ENCODE data around the gene AASS.

DNA sequence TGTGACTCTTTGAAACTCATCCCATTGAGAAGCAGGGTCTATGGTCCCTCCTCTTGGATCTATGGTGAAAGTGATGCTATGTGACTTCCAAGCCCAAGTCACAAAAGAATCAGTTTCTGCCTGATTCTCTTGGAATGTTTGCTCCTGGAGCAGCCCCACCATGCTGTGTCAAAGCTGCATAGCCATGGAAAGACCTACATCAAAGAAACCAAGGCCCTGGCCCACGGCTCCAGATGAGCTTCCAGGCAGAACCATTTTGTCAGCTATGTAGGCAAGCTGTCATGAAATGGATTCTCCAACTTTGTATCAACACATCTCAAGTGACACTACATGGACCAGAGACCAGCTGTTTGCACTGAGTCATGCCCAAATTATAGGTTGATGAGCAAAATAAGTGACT lies 77.0 kb downstream of the AASS start:
- no peak for TF ChIP-seq POLR2A (IDR thresholded peaks at IDR 0.05)
- TF ChIP-seq, protein P1, sequence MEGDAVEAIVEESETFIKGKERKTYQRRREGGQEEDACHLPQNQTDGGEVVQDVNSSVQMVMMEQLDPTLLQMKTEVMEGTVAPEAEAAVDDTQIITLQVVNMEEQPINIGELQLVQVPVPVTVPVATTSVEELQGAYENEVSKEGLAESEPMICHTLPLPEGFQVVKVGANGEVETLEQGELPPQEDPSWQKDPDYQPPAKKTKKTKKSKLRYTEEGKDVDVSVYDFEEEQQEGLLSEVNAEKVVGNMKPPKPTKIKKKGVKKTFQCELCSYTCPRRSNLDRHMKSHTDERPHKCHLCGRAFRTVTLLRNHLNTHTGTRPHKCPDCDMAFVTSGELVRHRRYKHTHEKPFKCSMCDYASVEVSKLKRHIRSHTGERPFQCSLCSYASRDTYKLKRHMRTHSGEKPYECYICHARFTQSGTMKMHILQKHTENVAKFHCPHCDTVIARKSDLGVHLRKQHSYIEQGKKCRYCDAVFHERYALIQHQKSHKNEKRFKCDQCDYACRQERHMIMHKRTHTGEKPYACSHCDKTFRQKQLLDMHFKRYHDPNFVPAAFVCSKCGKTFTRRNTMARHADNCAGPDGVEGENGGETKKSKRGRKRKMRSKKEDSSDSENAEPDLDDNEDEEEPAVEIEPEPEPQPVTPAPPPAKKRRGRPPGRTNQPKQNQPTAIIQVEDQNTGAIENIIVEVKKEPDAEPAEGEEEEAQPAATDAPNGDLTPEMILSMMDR (IDR thresholded peaks at IDR 0.05): no peak
